A673 (cell line): ENCODE measurements around the gene NIP7.

Experiments used
- CTCF ChIP-seq: fragments of 300-800, 200-600 bp; sonication (generic); conservative IDR thresholded peaks from 2 replicates; pipeline ENCODE4 v1.5.1; 2017; ENCODE audit warnings: low read depth, mild to moderate bottlenecking, antibody characterized with exemption, low read length, moderate library complexity, mixed read lengths
- EZH2 ChIP-seq: fragments of 200-600 bp; sonication (generic); IDR thresholded peaks from 2 replicates; pipeline ENCODE4 v1.6.1; 2017; ENCODE audit warnings: borderline replicate concordance, low read depth, mild to moderate bottlenecking, mixed read lengths, antibody characterized with exemption, low read length; ENCODE audit not compliant: poor library complexity, severe bottlenecking

- no peak for TF ChIP-seq CTCF
- TF ChIP-seq EZH2 = no peak
Measured at GRCh38 chr16:69298261-69298660, 41.3 kb upstream of the NIP7 start.
